ENCODE data around the gene ZBTB9.

The ZBTB9 gene

DNA sequence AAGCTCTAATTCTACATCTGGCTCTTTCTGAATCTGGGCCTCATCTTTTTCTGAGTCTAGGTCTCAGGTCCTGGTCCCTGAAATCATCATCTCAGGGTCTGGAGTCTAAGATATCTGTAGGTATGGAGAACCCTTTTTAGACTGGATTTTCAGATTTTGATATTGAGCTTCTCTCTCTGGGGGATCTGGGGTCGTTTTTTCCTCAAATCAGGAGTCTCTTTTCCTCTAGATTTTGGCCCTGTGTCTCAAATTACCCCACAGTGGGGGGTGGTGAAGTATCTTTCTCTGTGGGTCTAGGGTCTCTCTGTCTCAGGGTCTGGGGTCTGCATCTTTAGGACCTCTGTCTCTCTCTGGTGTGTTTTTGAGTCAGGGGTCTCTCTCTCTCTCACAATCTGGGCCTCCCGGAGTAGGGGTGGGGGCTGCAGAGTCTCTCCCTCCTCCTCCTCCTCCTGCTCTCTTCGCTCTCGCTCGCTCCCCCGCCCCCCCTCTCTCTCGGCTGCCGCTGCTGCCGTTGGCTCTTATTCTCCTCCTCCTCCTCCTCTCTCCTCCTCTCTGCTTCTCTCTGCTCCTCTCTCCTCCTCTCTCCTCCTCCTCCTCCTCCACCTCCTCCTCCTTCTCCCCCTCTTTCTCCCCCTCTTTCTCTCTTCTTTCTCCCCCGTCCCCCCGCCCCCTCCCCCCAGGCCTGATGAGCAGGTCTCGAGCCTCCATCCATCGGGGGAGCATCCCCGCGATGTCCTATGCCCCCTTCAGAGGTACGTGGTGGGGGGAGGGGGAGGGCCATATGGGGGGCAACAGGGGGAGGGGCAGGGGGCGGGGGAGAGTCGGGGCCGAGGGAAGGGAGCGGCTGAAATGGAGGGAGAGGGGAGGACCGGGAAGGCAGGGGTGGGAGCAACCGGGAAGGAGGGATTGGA, 34.5 kb upstream of the ZBTB9 start, which contains the start of gene SYNGAP1:
Gene SYNGAP1, plus strand, starts transcription at position 486 of the 911 bp plus-strand sequence. Its CDS starts 200 bp downstream, at position 686.
- DNase-seq = peak; percentile 60

GRCh38 chr6:33420491-33421343, 33.7 kb upstream of the ZBTB9 start:
- DNase-seq = no peak

DNA sequence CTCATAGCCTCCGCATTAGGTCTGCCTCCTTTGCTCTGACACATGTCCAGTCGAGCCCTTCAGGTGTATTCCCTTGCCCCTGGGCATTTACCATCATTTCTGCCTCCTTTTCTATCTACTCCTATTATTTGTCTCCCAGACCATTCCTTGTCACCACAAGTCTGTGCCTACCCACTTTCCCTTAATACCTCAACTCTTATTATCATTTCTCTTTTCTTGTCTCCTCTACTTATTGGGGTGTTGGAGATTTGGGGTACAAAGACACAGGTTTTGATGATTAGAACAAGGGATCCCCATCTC, 33.1 kb upstream of the ZBTB9 start:
- DNase-seq = no peak

DNA sequence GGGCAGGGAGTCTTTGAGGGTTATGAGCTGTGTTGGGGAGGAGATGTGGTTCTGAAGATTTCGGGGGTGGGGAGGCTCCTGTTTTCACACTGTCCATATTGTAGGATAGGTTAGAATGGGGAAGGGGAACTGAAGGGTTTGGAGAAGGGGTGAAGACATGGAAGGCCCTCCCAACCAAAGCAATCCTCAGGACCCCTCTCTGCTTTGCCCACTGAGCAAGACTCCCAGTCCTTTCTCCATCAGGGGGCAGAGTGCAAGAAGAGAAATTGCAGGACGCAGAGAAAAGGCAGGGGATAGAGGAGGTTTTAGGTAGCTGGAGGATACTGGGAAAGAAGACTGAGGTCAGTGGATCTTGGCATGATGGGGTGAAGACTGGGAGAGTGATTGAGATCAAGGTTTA, 30.6 kb upstream of the ZBTB9 start:
- no peak for DNase-seq

DNA sequence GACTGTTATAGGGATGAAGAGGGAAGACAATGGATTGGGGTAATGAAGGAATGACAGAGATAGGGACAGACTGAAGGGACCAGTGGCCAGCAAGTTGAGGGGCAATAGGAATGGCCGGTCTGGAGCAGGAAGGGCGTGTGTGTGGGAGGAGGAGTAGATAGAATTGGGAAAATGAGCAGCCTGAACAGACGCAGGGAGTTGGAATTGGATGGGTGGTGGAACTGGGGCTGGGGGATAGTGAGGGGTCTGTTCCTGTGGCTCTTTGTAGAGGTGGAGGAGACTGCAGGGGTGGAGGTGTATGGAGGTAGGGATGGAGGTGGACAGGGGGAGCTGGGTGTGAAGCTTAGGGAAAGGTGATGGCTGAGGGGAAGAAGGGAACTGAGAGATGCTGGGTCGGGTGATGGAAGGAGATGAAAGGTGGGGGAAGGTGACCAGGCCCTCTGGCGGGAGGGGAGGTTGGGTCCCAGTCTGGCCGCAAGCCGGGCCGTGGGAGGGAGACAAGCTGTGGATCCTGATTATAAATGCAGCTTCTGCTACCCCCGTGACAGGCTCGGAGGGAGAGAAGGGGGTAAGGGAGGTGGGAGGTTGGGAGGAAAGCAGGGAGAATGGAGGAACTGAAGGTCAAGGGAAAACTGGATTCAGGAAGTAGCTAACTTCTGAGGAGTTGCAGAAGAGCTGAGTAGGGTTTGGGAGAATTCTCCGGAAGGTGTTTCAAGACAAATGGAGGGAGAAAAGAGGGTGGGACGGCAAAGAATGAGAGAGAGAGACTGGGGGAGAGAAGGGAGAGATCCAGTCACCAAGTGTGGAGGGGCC, 29.3 kb upstream of the ZBTB9 start:
- no peak for DNase-seq

DNA sequence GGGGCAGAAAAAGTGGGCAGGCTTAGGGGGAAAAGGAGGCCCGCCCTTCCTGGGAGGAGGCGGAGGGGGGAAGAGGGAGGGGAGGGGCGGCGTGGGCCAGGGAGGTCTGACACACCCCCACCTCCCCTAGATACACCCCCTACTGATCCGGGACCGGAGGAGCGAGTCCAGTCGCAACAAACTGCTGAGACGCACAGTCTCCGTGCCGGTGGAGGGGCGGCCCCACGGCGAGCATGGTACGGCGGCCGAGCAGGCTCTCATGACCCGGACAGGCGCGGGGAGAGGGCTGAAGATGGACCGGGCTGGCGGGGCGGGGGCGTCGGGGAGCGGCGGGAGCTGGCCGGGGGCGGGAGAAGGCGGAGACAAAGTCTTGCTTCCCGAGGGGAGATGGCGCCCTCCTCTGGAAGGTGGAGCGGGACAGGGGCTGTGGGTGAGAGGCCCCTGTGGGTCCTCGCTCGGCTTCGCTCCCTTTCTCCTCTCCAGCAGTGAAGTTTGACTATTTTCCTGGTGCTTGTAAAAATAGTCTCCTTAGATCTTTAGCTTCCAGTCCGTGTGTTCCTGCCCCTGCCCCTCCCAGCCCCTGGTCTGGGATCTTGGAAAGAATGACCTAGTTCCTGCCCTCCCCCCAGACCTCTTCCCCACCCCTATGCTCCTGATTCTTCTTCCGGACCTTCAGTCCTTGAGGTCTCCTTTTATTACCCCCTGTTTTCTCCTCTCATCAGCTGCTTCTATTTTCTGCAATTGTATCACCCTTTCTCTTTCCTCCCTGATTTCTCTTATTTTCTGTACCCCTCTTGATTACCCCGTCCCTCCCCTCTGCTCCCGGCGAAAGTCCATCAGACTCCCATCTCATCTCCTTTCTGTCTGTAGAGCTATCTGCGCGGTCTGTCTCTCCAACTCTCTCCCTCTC, 28.5 kb upstream of the ZBTB9 start:
- DNase-seq = peak; percentile 87

GRCh38 chr6:33426590-33427511, 27.5 kb upstream of the ZBTB9 start:
- peak; percentile 40 for DNase-seq

DNA sequence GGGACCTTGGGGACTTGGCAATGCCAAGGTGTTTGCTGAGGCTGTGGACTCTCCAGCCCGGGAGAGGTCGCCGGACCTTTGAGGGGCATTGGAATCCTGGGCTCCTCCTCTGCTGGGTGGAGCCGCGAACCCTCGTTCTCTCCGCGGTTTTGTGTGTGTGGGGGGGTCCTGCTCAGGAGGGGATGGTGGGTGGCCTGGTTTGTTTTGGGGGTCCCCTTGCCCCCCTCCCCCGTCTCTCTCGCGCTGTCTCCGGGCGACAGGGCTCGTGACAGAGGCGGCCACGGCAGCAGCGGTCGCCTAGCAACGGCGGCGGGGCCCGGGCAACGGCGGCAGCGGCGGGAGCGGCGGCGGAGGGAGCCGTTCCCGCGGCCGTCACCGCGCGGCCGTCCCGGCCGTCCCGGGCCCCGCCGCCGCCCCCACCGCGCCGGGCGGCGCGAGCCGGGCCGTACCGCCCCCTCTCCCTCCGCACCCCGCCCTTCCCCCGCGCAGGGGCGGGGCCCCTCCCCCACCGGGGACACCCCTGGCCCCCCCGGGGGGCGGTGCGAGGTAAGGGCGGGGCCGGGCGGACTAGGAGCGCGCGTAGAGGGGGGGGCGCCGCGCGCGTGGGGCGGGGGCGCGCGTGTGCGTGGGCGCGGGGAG, 26.7 kb upstream of the ZBTB9 start:
- peak; percentile 52 for DNase-seq

DNA sequence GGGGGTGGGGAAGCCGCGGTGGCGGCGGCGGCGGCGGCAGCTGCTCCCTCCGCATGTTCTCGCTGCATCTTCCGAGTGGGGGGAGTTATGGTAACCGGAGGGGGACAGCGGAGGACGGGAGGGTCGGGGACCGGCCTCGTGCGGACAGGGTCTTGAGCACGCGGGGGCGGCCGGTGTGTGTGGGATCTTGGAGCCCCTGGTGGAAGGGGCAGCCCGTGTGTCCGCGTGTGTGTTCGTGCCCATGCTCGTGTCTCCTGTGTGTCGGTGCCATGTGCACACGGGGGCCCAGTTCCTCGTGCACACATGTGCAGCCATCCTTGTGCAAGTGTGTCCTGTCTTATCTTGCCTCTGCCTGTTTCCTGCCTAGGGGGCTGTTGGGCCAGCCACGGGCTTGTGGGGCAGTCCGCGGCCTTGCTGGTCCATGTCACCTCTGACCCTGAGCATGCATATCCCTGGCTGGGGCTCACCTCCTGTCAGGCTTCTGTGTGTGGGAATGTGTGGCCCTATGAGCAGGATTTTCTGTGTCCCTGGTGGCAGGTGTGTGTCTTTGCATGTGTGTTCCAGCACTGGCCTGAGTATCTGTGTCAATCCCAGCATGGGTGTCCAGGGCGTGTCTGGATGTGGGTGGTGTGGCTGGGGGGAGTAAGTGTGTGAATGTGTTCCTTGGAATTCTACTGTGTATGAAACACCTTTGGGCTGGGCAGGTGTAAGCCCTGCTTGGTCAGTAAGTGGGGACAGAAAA, 26.0 kb upstream of the ZBTB9 start:
- peak; percentile 65 for DNase-seq

DNA sequence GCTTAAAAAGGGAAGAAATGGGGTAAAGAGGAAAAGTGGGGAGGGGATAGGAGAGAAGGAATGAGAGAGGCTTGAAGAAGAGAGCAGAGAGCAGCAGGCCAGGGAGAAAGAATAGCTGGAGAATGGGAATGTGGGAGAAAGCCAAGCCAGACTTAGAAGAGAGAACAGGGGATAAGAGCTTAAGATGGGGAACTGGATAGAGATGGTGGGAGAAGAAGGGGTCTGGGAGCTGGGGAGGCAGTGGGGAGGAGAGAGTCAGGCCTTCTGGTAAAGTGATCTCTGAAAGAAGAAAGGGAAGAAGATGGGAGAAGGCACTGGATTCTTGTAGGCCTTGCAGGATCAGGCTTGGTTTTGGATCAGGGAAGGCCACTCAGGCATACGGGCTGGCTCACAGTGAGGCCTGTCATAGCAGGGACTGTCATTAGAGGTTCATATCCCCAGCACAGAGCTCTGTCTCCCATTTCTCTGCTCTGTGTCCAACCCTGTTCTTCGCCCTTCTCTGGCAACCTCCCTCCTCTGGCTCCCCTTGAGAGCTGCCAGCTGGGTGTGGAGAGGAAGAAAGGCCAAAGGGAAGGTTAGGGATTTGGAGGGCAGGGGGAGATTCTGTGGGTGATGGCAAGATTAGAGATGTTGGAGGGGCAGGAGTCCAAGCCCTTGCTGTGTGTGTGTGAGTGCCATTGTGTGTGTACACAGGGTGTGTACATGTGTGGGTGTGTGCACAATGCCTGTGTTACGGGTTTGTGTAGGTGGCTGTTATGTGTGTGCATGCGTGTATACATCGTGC, 25.2 kb upstream of the ZBTB9 start:
- no peak for DNase-seq

DNA sequence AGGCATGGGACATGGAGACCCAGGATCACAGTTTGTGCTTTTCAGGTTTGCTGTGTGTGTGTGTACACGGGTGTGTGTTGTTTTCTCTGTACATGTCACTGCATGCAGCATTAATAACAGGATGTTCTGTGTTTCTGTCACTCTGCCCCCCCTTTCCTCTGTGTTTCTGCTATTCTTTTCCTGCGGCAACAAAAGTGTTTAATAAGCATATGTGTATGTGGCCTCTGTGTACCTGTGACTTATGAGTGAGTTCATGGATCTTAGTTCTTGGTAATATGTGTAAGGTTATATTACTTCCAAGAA, 24.7 kb upstream of the ZBTB9 start:
- peak; percentile 33 for DNase-seq

DNA sequence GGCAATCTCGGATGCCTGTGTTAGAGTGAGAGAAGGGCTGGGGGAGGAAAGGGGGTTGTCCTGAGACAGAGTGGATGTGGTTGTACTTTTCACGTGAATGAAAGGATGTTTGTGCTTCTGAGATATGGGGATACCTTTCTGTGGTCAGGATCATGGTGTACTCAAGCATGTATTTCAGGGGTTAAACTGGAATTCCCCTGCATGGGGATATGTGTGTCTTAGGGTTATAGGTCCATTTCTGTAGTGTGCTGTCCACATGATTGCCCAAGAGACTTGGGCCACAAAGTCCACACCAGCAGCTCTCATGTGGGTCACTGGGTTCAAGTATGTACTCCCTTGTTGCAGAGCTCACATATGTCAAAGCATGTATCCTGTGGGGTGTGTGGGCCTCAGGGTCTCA, 24.0 kb upstream of the ZBTB9 start:
- DNase-seq = peak; percentile 44

- DNase-seq = peak; percentile 84
Observed at GRCh38 chr6:33430991-33431879, 23.1 kb upstream of the ZBTB9 start.

DNA sequence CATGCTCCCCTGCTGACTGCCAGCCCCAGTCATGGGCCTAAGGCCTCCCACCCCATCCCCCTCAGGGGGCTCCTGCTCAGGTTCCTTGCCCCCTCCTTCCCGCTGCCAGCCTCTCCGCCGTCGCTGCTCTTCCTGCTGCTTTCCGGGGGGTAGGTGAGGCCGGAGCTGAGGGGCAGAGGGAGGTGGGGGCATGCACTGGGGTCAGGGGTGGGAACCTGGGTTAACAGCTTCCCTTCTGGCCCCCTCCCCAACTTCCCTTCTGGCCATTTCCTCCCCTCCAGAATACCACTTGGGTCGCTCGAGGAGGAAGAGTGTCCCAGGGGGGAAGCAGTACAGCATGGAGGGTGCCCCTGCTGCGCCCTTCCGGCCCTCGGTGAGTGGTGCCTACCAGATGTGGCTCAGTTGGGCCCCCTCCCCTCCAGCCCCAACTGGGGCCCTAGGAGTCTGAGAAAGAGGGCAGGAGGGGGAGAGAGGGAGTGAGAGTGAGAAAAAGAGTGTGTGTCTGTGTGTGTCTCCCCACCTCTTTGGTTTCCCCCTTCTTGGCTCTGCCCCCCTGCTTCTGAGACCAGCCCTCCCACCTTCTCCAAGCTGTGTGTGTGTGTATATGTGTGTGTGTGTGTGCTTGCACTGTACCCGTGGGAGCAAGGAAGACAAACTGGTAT, 22.4 kb upstream of the ZBTB9 start:
- no peak for DNase-seq

- no peak for DNase-seq
Observed at GRCh38 chr6:33432546-33432945, 21.8 kb upstream of the ZBTB9 start.

DNA sequence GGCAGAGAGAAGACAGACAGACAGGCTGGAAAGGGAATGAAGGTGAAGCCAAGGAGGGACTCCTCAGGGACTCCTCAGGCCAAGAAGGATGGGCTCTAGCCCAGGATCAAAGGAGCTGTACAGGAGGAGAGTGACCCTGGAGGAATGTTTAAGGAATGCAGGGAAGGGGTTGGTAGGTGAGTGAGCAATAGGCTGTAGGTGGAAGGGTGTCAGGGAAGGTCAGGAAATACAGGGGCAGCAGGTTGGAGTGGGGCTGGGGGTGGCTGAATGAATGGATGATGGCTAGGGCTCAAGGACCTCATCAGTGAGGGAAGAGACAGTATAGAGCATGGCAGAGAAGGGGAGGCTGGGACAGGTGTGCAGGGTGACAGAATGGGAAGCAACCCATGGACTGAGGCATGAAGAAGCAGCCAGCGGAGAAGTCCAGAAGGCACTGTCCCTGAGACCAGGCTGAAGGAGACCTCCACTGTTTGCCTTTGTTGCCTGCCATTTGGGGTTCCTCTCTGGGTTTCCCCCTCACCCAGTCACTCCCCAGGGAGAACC, 21.3 kb upstream of the ZBTB9 start:
- DNase-seq = no peak
